Medulla oblongata (tissue), 1 donor: ENCODE measurements around the gene PLCXD1.

Experiments used
- DNase-seq: peaks from one replicate; pipeline ENCODE4 v3.0.0-alpha.2; 2015; ENCODE audit errors: extremely low spot score

The PLCXD1 gene

DNA sequence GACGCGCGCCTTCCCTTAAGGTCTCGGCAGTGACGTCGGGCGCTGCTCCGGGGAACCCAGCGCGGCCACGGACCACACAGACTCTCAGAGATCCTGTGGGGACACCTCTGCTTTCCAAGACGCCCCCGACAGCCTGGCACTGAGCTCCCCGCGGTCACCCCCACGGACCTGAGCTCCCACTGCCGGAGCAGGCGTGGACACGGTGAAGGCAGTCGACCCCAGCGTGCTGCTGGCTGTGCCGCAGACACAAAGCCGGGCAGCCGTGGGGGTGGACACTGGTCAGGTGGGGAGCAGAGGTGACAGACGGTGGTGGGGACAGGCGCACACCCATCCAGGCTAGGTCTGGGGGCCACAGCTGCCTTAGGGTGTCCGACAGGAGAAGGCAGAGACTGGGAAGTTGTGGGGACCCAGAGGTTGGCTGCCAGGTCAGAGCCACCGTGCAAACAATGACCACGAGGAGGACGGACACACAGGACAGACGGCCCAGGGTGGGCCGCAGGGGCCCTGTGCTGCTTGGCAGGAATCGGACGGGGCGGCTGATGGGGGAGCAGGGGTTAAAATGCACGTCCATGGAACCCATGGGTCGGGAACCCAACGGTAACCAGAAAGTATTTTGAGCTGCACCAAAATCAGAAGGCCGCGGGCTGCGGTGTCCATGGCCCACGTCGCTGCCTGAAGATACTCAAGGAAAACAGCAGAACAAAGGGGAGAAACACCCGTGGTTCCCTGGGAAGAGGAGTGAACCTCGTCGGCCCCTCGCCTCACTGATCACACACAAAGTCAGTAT, 54.0 kb downstream of the PLCXD1 start:
- DNase-seq: no peak

DNA sequence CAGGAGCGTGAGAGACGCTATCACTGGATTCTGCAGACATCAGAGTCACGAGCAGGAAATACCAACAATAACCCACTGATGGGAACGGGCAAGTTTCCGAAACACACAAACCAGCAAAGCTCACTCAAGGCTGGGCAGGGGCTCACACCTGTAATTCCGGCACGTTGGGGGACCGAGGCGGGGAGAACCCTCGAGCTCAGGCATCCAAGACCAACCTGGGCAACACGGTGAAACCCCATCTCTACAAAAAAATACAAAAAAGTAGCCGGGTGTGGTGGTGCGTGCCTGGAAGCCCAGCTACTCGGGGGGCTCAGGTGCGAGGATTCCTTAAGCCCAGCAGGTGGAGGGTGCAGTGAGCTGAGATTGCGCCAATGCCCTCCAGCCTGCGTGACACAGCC, 54.6 kb downstream of the PLCXD1 start:
- DNase-seq: no peak

DNA sequence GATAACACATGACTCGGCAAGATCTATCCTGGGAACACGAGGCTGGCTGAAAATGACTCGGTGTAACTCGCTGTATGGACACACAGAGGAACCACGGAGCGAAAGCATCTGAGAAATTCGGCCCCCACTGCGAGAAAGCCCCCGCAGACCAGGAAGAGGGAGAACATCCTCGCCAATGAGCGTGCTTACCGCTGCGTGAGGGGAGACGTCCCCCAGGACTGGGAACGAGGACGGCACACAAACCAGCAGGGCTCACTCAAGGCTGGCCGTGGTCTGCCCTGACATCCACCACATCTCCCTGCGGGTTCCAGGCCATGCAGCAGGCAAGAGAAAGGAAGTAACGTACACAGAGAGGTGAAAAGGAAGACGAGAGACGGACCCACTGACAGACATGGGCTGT, 55.0 kb downstream of the PLCXD1 start:
- DNase-seq: no peak

DNA sequence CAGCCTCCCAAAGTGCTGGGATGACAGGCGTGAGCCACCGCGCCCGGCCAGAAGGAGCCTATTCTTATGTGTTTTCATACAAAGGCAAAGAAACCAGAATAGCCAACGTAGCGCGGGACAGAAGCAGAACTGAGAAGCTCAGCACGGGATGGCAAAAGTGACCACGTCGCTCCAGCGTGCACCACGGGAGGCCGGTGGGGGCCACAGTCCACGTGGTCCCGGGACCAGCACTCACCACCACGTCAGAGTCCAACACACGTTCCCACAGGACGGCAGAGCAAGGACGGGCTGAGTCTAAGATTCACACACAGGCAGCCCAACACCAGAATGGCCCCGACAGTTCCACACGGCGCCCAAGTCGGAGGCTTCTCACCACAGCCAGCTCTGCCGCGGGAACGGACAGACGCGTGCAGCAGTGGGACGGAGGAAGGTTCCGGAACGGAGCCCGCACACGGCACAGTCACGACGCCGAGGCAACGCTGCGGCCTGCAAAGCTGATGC, 56.2 kb downstream of the PLCXD1 start:
- no peak for DNase-seq

DNA sequence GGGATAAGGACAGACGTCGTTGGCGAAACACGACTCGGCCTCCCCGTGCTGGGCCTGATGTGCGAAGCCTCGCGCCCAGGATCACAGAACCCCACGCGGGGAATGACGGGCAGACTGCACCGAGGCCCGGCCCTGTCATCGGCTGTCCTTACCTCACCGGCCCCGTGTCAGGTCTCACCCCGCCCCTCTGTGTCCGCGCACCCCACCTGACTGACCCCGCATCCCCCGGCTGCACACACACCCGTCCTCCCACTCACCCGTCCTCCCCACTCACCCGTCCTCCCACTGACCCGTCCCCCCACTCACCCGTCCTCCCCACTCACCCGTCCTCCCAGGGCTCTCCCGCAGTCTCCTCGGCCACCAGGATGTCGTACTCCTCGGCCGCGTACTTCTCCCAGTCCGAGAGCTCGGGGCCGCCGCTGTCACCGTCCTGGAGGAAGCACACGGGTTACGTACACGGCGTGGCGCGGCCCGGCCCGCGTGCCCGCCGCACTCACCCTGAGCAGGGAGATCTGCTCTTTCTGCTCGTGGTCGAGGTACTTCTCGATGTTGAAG, 57.2 kb downstream of the PLCXD1 start:
- no peak for DNase-seq

DNA sequence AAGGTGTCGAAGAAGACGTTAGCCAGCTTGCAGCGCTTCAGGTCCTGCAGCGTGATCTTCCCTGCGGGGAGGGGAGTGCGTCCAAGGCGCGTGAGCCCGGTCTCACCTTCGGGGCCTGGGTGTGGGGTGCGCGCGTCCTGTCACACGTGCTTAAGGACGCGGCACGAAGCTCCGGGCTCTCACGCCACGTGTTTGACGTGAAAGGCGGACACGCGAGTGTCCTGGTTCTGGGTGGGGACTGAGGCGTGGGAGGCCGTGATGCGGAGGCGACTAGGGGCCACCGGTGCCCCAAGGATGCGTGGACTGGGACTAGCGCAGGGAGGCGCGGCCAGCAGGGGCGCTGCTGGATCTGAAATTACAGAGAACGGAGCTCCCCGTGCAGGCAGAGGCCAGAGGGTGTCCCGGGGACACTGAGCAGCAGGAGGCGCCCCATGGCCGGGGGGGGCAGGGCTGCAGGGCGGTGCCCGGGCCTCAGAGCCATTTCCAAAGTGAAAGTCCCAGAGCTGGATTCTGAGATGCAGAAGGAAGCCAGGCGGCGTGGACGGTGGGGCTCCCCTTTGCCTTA, 57.7 kb downstream of the PLCXD1 start:
- no peak for DNase-seq

DNA sequence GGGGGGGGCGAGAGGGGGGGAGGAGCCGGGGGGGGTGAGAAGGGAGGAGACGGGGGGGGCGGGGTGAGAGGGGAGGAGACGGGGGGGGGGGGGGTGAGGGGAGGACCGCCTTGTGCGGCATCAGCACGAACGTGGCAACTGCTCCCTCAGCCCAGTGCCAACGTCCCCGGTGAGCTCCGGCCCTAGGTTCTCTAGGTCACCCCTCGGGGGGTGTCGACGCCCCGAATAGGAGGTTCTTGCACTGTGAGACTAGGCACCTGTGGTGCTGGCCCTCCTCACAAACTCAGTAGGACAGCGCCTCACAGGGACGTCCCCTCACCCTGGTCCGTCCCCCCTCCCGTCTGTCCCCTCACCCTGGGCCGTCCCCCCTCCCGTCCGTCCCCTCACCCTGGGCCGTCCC, 58.9 kb downstream of the PLCXD1 start:
- DNase-seq: no peak

DNA sequence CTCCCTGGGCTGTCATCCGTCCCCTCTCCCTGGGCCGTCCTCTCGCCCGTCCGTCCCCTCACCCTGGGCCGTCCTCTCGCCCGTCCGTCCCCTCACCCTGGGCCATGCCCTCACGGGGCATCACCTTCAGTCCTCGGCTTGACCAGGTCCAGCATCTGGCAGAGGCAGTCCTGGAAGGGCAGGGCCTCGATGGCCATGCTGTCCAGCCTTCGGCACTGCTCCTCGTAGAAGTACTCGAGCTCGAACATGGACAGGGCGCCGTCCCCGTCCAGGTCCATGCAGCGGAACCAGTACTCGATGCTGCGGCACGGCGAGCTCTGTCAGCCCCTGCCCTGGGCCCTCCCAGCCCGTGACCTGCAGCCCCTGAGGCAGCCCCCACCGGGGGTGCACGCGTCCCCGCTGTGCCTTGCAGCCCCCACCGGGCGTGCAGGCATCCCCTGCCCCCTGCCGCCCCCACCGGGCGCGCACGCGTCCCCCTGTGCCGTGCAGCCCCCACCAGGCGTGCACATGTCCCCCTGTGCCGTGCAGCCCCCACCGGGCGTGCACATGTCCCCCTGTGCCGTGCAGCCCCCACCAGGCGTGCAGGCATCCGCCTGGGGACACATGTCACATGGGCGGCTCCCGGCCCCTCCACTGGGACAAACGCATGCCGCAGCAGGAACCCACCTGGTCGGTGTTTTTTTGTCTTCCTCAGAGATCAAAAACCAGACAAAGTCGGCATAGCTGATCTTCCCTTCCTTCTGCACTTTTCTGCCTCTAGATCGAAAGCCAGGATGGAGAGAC, 59.7 kb downstream of the PLCXD1 start:
- no peak for DNase-seq

DNA sequence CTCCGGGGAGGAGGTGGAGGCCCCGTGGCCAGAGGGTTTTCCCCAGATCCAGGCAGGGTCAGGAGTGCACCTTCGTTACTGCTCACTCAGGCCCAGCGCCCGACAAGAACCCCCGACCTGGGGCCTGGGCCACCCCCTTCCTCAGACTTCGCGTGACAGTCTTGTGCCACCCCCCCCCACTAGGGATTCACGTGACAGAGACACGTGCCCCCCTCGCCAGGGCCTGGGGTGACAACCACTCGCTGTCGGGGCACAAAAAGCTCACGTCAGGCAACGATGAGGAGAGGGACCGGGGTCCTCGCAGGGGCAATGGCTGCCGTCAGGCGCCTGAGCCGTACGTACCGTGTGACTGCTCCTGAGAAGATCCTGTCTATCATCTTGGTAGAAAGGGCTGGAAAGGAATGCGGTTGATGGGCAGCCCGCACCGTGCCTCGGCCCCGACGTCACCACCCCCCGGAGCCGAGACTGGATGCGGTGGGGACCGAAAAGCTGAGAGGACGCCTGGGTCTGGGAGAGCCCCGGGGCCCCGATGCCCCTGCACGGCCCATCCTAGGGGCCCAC, 60.4 kb downstream of the PLCXD1 start:
- no peak for DNase-seq

DNA sequence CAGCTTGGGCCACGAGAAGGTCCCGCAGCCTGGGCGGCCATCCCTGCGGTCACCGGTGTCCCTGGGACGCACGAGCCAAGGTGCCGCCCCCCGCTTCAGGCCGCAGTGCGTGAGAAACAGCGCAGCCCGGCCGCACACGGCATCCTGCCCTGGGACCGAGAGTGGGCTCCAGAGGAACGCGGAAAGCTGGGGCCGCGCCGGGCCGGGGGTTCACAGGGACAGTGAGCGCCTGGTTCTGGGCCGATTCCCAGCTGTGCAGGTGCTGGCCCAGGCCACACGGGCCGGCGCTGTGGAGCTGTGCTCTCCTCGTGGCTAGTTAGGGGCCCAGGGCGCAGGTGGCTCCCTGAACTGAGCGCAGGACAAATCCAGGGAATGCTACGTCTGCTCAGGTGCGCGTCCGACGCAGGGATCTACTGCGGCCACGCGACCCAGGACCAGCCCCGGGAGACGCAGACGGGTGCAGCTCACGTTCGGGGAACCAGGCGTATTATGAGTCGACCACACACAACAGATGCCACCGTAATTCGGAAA, 63.3 kb downstream of the PLCXD1 start:
- DNase-seq: no peak

DNA sequence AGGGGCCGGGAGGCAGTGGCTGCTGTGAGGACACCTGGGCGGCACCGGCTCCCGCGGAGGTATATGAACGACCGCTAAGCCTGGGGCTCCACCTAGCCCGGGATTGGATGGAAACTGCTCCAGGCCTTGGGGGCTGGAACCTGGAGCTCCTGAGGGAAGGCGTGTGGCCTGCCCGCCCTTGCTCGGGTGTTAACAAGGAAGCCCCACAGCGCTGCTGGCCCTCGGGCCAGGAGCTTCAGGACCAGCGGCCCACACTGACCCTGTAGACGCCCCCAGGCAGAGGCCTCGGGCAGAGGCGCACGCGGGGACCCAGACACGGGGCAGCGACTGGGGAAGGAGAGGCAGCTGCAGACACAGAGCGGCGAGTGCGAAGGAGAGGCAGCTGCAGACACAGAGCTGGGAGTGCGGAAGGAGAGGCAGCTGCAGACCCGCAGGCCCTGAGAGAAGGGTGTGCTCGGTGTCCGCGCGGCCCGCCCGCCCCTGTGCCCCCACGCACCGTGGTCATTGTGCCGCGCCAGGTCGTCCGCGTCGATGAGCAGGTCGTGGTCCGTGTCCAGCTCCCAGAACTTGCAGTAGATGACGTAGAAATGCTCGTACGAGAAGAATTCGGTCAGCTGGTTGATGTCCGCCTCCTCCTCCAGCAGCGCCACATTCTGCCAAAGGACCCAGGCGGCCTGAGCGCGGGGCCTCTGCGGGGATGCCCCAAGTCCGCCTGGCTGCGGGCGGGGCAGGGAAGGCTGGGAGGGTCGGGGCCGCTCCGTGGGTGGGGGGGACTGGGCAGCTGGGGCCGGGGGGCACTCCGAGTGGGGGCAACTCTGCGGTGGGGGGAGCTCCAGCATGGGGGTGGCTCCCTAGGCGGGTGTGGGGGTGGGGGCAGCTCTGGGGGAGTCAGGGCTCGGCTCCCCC, 64.1 kb downstream of the PLCXD1 start:
- no peak for DNase-seq

DNA sequence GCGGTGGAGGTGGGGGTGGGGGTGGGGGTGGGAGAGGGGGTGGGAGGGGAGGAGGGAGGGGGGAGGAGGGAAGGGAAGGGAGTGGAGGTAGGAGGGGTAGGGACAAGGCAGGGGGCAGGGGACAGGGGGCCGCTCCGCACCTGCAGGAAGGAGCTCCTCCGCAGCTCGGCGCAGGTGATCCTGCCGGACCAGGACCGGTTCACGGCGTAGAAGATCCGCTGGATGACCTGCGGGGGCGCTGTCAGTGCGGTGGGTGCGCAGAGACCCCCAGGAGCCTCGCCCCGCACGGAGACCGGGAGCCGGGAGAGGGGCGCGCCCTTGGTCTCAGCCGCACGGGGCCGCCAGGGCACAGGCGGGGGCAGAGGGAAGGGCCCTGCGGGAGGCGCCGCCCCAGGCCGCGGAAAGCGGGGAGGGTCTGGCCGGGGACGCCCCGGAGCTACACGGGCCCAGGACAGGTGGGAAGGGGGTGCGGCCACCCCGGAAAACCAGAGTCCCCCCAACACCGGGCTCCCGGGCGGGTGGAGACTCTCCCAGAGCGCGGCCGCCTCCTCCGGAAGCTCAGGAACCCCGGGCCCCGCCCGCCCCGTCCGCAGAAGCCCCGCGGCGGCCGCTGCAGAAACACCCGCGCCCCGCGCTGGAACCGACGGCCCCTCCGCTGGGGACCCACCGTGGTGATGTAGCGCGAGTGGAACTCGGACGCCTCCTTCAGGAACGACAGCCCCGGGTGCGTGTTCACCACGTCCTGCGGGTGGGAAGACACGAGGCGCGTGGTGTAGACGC, 65.0 kb downstream of the PLCXD1 start:
- no peak for DNase-seq

DNA sequence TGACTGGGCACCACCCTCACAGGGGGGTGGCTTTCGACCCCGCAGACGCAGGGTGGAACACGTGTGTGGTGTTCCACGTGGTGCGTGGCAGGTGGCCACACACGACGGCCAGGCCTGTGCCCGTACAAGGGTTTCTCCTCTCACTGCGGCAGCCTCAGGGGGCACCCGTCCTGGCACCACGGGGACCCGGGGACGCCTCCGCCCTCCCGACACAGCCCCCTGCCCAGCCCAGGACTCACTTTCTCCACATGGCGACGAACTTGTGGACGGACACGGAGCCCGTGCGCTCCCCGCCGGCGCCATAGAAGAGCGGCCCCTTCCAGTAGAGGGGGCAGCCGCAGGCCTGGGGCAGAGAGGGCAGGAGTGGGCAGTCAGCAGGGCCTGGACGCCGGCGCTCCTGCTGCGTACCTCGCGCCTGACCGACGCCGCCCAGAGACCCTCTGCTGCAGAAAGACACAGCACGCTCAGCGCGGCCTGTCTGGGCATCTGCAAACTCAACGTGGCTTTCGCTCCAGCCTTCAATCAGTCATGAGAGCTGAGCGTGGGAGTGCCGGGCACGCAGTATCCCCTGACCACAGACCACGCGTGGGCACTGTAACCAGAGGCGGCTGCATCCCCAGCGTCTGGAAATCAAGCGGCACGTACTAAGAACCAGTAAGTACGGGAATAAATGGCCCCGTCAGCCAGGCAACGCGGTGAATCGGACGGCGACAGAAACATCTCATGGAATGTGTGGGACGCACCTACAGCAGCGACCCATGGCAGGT, 66.4 kb downstream of the PLCXD1 start:
- DNase-seq: no peak

DNA sequence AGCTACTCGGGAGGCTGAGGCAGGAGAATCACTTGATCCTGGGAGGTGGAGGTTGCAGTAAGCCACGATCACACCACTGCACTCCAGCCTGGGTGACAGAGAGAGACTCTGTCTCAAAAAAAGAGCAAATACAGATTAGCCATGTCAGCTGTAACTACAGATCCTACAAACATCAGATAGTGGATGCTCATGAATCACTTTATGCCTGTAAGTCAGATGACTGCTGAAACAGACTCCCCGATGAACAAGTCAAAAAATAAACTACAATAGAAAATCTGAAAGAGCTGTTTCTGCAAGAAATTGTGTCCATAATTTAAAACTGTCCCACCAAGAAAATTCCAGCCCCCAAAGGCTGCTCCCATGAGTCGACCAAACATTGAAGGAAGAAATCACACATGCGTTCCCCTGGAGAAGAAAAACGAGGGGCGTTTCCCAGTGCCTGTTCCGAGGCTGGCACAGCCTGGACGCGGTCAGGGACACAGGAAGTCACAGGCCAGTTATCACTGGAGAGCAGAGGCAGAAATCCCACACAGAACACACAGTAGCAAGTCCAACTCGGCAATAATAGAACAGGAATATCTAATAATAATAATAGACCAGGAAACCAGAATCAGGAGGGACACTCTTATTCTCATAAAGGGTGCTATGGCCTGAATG, 67.4 kb downstream of the PLCXD1 start:
- DNase-seq: peak; percentile 15

DNA sequence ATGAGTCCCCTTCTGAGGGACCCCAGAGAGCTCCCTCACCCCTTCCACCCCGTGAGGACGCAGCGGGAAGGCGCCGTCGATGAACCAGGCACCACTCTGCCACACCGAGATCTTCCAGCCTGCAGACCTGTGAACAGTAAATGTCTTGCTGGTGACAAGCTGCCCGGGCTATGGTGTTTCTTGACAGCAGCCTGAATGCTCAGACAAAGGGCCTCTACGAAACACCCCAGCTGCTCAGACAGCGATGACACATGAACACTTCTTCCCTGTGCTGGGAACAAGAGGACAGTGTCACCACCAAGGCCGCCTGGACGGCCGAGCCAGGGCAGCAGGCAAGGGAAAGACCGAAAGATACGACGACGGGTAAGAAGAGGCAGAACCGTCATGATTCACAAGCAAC, 68.0 kb downstream of the PLCXD1 start:
- peak; percentile 92 for DNase-seq

DNA sequence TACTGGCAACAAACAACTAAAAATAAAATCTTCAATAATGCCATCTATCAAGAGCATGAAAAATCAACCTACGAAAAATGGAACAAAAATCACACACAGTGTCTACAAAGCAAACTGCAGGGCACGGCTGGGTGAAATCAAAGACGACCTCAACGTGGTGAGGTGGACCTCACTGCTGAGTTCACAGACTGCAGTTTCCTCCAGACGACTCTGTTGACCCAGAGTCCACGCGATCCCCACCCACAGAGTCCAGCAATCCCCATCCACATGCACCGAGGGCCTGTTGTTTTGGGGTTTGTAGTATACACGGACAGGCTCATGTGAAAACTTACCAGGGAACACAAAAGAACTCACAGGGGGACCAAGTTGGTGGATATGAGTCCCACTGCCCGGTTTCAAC, 68.5 kb downstream of the PLCXD1 start:
- peak; percentile 6 for DNase-seq

DNA sequence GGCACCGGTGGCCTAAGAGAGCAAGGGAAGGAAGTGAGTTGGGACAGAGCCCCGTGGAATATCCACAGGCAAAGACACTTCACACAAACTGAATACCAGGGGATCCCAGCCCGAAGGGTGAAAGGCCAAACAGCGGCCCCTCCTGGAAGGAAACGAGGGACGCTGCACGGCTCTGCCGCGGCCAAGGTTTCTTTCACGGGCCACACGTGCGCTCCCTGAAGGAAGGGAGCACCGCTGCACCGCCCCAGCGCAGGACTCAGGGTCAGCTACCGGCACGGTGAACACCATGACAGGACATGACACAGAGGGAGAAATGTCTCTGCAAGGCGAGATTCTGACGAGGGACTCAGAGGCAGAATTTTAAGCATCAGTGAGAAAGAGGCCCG, 69.0 kb downstream of the PLCXD1 start:
- DNase-seq: no peak

DNA sequence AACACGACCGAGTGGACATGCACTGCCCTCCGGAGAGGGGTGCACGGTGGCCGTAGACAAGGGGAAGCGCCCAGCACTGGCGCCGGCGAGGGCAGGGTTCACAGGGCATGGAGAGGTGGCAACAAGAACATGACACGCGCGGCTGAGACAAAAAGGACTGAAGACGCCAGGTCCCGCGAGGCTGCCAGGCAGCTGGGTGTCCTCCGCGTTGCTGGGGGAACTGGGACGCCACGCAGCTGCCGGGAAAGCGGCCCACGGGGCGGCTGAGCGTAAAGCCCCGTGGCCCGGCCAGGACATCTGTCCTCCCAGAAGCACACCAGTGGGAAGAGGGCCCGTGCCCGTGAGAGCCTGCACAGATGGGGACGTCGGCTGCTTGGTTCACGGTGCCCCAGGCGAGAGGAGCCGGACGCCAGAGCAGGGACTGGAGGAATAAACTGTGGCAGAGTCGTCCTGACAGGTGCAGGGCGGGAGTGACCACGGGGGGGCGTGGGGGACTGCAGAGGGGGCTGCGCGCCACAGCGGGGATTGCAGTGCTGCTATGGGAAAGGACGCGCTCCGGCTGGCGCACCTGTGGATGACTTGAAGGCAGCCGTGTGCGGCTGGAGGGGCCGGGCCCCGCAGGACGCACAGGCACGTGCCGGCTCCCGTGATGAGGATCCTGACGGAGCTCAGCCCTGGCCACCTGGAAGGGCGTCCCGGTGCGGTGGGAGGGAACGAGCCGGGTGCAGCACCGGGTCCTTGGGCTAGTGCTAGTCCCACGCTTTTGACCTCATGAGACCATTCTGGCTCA, 69.5 kb downstream of the PLCXD1 start:
- peak; percentile 41 for DNase-seq
